Measurements from ENCODE around the gene GMDS.

The GMDS gene

DNA sequence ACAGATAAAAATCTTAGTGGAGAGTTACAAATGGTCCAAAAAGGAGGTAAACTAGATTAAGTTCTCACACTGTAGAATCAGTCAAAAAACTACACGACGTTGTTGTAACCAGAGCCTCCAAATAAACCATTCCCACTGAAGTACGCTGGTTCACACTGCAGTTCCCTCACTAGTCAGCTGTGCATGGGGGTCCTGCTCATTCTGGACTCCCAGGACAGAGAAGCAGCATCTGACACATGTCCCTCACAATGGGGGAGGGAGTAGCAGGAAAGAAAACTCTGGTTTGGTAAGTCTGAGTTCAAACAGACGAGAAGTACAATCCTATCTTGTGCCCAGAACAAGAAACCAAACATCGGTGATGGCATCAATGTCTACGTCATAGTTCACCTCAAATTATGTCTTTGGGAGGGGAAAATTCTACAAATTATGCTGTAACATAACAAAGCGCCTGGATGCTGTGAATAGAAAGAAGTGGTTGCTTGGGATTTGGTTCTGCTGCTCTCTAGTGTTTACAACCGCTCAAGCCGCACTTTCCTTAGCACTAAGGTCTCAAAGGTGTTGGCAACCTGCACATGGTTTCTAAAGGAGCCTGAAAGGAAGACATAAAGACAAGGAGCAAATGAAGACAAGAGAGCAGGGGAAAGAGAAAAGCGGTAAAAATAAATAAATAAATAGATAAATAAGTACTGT lies 208.0 kb downstream of the GMDS start:
- H3K4me3 ChIP-seq (ENCODE audit: low read depth, low read length), result no peak overlapping the region
- peak; percentile 25 for DNase-seq (ENCODE audit: low read depth, low spot score)
- in situ Hi-C loops (cut with HindIII; ENCODE audit: low sequenced_read_pairs), result no loop called here
- TF ChIP-seq CTCF (IDR thresholded peaks at IDR 0.05; ENCODE audit: low read depth, low read length), result peak; percentile 43

DNA sequence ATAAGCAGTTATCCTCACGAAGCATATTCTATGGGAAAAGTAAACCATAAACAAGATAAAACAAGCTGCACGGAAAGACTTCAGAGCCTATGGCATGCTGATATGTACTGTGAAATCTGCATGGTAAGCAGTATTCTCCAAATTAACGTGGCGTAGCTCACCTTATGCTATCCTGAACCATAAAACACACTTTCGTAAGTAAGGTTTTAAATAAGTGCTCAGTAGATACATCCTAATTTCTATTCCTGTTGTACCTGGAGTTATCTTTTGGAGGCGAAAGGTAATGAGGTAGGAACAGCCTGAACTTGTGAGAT lies 208.7 kb downstream of the GMDS start:
- DNase-seq (ENCODE audit: low read depth, low spot score), result no peak
- no peak for TF ChIP-seq CTCF (IDR thresholded peaks at IDR 0.05; ENCODE audit: low read depth, low read length)
- in situ Hi-C loops (cut with HindIII; ENCODE audit: low sequenced_read_pairs), result no loop called here
- no peak overlapping the region for H3K4me3 ChIP-seq (ENCODE audit: low read depth, low read length)

DNA sequence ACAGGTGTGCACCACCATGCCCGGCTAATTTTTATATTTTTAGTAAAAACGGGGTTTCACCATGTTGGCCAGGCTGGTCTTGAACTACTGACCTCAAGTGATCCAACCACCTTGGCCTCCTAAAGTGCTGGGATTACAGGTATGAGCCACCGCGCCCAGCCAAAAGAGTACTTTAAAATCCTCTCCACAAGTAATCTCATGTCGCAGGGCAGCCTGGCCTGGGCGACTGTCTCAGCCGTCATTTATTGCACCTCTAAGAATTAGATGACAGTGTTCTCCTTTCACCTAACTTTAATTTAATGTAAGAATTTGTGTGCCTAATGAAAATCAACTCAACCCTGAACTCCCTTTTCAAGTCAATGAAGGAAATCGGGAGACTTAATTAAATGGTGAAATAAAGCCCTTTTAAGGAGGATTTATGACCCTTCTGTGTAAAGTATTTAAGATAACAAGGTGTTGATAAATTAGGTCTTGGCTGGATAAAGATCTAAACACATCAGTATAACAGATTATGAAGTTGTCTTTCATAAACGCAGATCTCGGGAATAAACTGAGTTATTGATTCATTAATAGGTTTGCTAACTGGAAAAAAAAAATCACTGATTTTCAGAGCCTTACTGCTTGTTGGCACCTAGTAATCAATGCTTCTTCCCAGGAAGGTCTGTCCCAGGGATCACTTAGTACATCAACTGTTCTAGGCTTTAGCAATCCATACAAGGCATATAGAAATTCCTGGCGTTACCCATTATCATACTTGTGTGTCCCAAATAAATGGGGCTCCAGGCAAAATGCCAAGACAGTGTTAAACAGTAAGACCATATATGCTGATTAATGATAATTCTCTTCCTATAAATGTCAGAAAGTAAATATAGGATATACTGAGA lies 209.3 kb downstream of the GMDS start:
- H3K4me3 ChIP-seq (ENCODE audit: low read depth, low read length), result no peak overlapping the region
- TF ChIP-seq CTCF (IDR thresholded peaks at IDR 0.05; ENCODE audit: low read depth, low read length), result no peak
- DNase-seq (ENCODE audit: low read depth, low spot score), result no peak
- in situ Hi-C loops (cut with HindIII; ENCODE audit: low sequenced_read_pairs), result no loop called here

DNA sequence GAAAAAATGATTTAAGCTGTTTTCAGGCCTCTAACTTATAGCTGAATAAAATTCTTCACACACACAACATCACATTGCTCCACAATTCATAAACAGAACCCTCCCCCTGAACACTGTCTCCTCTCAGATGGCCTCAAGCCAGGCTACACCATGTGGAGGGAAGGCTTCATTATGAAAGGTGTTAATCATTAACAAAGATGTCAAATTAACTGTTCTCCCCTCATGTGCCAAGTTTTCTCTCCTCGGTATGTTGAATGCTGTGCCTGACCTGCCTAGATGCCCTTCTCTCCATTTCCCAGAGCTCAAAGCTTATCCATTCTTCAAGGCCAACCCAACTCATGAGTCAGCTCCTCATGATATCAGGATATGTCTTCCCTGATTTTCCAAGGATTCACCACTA lies 210.4 kb downstream of the GMDS start:
- in situ Hi-C loops (cut with HindIII; ENCODE audit: low sequenced_read_pairs), result no loop called here
- TF ChIP-seq CTCF (IDR thresholded peaks at IDR 0.05; ENCODE audit: low read depth, low read length), result no peak

DNA sequence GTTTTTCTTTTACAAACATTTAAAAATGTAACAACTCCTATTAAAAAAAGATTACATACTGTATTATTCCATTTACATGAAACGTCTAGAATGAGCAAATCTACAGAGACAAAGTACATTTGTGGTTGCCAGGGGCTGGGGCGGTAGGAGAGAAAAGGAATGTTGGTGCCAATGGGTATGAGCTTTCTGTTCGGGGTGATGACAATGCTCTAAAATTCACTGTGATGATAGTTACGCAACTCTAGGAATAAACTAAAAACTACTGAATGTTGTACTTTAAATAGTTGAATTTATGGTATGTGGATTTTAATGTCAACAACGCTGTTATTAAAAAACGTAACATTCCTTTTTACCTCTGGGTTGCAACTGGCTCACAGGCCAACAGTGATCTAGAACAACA lies 211.1 kb downstream of the GMDS start:
- no peak for DNase-seq (ENCODE audit: low read depth, low spot score)
- in situ Hi-C loops (cut with HindIII; ENCODE audit: low sequenced_read_pairs), result no loop called here
- no peak overlapping the region for H3K4me3 ChIP-seq (ENCODE audit: low read depth, low read length)
- TF ChIP-seq CTCF (IDR thresholded peaks at IDR 0.05; ENCODE audit: low read depth, low read length), result no peak

More for the DNA sequence above, 210.4 kb downstream of the GMDS start:
- DNase-seq (ENCODE audit: low read depth, low spot score), result no peak
- H3K4me3 ChIP-seq (ENCODE audit: low read depth, low read length), result no peak overlapping the region

GRCh38 chr6:2033544-2033943 lies 211.9 kb downstream of the GMDS start:
- no peak for TF ChIP-seq CTCF (IDR thresholded peaks at IDR 0.05; ENCODE audit: low read depth, low read length)
- no peak overlapping the region for H3K4me3 ChIP-seq (ENCODE audit: low read depth, low read length)
- no peak for DNase-seq (ENCODE audit: low read depth, low spot score)
- in situ Hi-C loops (cut with HindIII; ENCODE audit: low sequenced_read_pairs), result no loop called here
